Astrocyte (in vitro differentiated cells and primary cell): Measurements from ENCODE around the gene BMPER. TPM values are rescaled to one million over a fixed set of nuclear protein-coding genes. Genes with fewer than 3 reads are reported as not detected.

Experiments used
- DNase-seq: peaks from one replicate; pipeline ENCODE4 v3.0.0-alpha.2; 2010; ENCODE audit warnings: low read depth
- FAIRE-seq: peaks from 2 replicates; lab custom pipeline; 2011; peaks lifted over from hg19 to GRCh38; lab: Jason Lieb, UNC
- H2AFZ ChIP-seq: 2 replicates; pipeline ENCODE4 v1.6.0; 2012; ENCODE audit warnings: low read depth, low read length, inconsistent platforms
- H3K27ac ChIP-seq: 2 replicates; pipeline ENCODE4 v1.5.1; 2011; ENCODE audit warnings: low read depth, low read length, inconsistent platforms
- H3K27me3 ChIP-seq: 2 replicates; pipeline ENCODE4 v1.6.0; 2011; ENCODE audit warnings: low read length, inconsistent platforms; ENCODE audit not compliant: insufficient read depth
- H3K36me3 ChIP-seq: 2 replicates; pipeline ENCODE4 v1.5.1; 2011; ENCODE audit warnings: low read length, inconsistent platforms; ENCODE audit not compliant: insufficient read depth
- H3K4me1 ChIP-seq: 2 replicates; pipeline ENCODE4 v1.5.1; 2011; ENCODE audit warnings: low read length, inconsistent platforms; ENCODE audit not compliant: insufficient read depth
- H3K4me2 ChIP-seq: 2 replicates; pipeline ENCODE4 v1.6.0; 2012; ENCODE audit warnings: low read length, inconsistent platforms
- H3K4me3 ChIP-seq: 2 replicates; pipeline ENCODE4 v1.5.1; 2011; ENCODE audit warnings: low read depth, mild to moderate bottlenecking, low read length, inconsistent platforms; ENCODE audit not compliant: insufficient read depth
- H3K79me2 ChIP-seq: 2 replicates; pipeline ENCODE4 v1.6.0; 2012; ENCODE audit warnings: mild to moderate bottlenecking, low read length, inconsistent platforms; ENCODE audit not compliant: insufficient read depth
- H3K9ac ChIP-seq: 2 replicates; pipeline ENCODE4 v1.6.0; 2012; ENCODE audit warnings: mild to moderate bottlenecking, low read length, inconsistent platforms
- H3K9me3 ChIP-seq: 2 replicates; pipeline ENCODE4 v1.5.1; 2012; ENCODE audit warnings: low read depth, mild to moderate bottlenecking, low read length, inconsistent platforms; ENCODE audit not compliant: insufficient read depth
- H4K20me1 ChIP-seq: 2 replicates; pipeline ENCODE4 v1.6.0; 2012; ENCODE audit warnings: low read length, inconsistent platforms; ENCODE audit not compliant: insufficient read depth
- H3K27ac Mint-ChIP-seq: one replicate; pipeline ENCODE4 v1.8.0; 2021; ENCODE audit warnings: mild to moderate bottlenecking, mixed read lengths; ENCODE audit not compliant: unreplicated experiment
- H3K27me3 Mint-ChIP-seq: one replicate; pipeline ENCODE4 v1.8.0; 2021; ENCODE audit warnings: low read depth, mixed read lengths; ENCODE audit not compliant: unreplicated experiment
- H3K36me3 Mint-ChIP-seq: one replicate; pipeline ENCODE4 v1.8.0; 2021; ENCODE audit warnings: low read depth, mixed read lengths; ENCODE audit not compliant: unreplicated experiment
- H3K4me1 Mint-ChIP-seq: one replicate; pipeline ENCODE4 v1.8.0; 2021; ENCODE audit warnings: low read depth, mixed read lengths; ENCODE audit not compliant: unreplicated experiment
- H3K4me3 Mint-ChIP-seq: one replicate; pipeline ENCODE4 v1.8.0; 2021; ENCODE audit warnings: mild to moderate bottlenecking, moderate library complexity, mixed read lengths; ENCODE audit not compliant: unreplicated experiment
- H3K9me3 Mint-ChIP-seq: one replicate; pipeline ENCODE4 v1.8.0; 2021; ENCODE audit warnings: mild to moderate bottlenecking, mixed read lengths; ENCODE audit not compliant: unreplicated experiment
- EZH2 ChIP-seq: IDR thresholded peaks from 2 replicates; pipeline ENCODE4 v1.6.1; 2012; ENCODE audit warnings: mild to moderate bottlenecking, low read length, inconsistent platforms; ENCODE audit not compliant: insufficient read depth
- total RNA-seq: library from RNA; stranded (reverse); gene quantifications from 2 replicates; pipeline ENCODE4 v1.2.1, GENCODE V29; 2021
- TF ChIP-seq, protein P1 (sequence below): IDR thresholded peaks from 2 replicates; pipeline ENCODE4 v1.5.1; 2011; ENCODE audit warnings: low read depth, mild to moderate bottlenecking, inconsistent platforms, low read length, moderate library complexity; ENCODE audit not compliant: insufficient read depth

BMPER gene
- total RNA-seq, 1 donor from 2014 or later = 4.4 TPM

DNA sequence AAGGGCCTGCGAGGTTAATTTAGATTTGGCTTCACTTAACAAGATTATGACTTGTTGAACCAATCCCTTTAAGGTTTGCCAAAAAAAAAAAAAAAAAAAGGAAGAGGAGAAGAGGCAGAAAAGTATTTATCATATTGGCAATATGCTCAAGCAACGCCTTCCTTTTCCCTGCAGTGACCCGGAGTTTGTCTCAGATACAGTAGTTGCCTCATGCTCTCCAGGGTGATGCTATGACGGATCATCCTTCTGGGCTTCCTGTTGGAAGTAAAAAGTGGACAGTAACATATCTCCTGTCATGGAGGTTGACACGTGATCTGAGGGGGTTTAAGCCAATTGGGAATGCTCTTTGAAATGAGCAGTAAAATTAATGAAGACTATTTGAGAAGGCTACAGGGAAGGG lies 117.3 kb downstream of the BMPER start:
- FAIRE-seq (no peak), DNase-seq (no peak)
- Histone ChIP-seq H3K4me3 (no peak overlapping the region), H3K36me3 (no peaks in the 10 kb centered on the region), H3K4me2 (no peak overlapping the region), H3K4me1 (no peaks in the 10 kb centered on the region), H2AFZ (no peak overlapping the region), H3K27me3 (no peaks in the 10 kb centered on the region), H3K9ac (no peak overlapping the region), H3K9me3 (no peaks in the 10 kb centered on the region), H3K79me2 (no peaks in the 10 kb centered on the region), H4K20me1 (no peaks in the 10 kb centered on the region), H3K27ac (no peak overlapping the region)
- peaks cover 2% of the 10 kb centered on the region for H3K9me3 Mint-ChIP-seq
- H3K27me3 Mint-ChIP-seq = no peaks in the 10 kb centered on the region
- H3K27ac Mint-ChIP-seq = no peak overlapping the region
- no peaks in the 10 kb centered on the region for H3K36me3 Mint-ChIP-seq
- H3K4me3 Mint-ChIP-seq = no peak overlapping the region
- H3K4me1 Mint-ChIP-seq = peaks cover 3% of the 10 kb centered on the region
- no peak for TF ChIP-seq EZH2
- TF ChIP-seq, protein P1, sequence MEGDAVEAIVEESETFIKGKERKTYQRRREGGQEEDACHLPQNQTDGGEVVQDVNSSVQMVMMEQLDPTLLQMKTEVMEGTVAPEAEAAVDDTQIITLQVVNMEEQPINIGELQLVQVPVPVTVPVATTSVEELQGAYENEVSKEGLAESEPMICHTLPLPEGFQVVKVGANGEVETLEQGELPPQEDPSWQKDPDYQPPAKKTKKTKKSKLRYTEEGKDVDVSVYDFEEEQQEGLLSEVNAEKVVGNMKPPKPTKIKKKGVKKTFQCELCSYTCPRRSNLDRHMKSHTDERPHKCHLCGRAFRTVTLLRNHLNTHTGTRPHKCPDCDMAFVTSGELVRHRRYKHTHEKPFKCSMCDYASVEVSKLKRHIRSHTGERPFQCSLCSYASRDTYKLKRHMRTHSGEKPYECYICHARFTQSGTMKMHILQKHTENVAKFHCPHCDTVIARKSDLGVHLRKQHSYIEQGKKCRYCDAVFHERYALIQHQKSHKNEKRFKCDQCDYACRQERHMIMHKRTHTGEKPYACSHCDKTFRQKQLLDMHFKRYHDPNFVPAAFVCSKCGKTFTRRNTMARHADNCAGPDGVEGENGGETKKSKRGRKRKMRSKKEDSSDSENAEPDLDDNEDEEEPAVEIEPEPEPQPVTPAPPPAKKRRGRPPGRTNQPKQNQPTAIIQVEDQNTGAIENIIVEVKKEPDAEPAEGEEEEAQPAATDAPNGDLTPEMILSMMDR = no peak

DNA sequence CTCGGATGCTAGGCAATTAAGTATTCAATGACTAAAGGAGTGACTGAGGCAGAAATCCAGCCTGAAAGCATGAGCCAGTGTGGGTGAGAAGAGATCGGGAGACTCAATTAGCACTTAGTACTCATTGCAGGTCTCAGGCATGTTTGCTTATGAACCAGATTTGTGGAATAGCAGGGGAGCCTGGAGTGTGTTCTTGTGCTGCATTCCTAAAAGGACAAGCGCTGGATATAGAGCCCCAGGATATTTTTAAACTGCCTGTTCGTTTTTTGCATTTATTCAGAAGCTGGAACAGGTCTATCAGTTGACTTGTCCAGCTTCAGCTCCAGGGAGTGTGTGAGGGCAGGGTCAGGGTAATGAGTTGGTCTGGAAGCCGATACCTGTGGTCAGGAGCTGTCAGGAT lies 120.3 kb downstream of the BMPER start:
- no peak overlapping the region for H3K27ac Mint-ChIP-seq

More for the DNA sequence above, 120.3 kb downstream of the BMPER start:
- Histone ChIP-seq H3K9me3 (no peaks in the 10 kb centered on the region), H3K27me3 (no peaks in the 10 kb centered on the region), H2AFZ (no peak overlapping the region), H3K9ac (no peak overlapping the region), H4K20me1 (no peaks in the 10 kb centered on the region), H3K36me3 (no peaks in the 10 kb centered on the region), H3K27ac (no peak overlapping the region), H3K79me2 (no peaks in the 10 kb centered on the region), H3K4me3 (no peak overlapping the region), H3K4me2 (no peak overlapping the region), H3K4me1 (no peaks in the 10 kb centered on the region)
- FAIRE-seq (no peak), DNase-seq (no peak)
- no peaks in the 10 kb centered on the region for H3K27me3 Mint-ChIP-seq
- H3K4me1 Mint-ChIP-seq = peaks cover 3% of the 10 kb centered on the region
- peaks cover 2% of the 10 kb centered on the region for H3K9me3 Mint-ChIP-seq
- H3K36me3 Mint-ChIP-seq = no peaks in the 10 kb centered on the region
- H3K4me3 Mint-ChIP-seq = no peak overlapping the region
- no peak for TF ChIP-seq EZH2
- TF ChIP-seq, protein P1 = no peak
